ENCODE measurements around the gene SCT.
A peak's percentile ranks its signal among the peaks of the same experiment; 100 is the strongest.
"Not testable (repeated sequence)": the region's sequence is repeated elsewhere in the genome, so short reads cannot be mapped to it uniquely, and the experiment has no call there.

Gene SCT

GRCh38 chr11:626475-627307 is at the start of gene SCT:
Gene SCT, minus strand, starts transcription at chr11:627181. Its CDS starts 38 bp downstream, at chr11:627143.
- DNase-seq: no peak

GRCh38 chr11:674406-674805 is 47.4 kb upstream of the SCT start:
- peak in 1 of 14 donors; percentile 81 for DNase-seq

GRCh38 chr11:673866-674265 is 46.9 kb upstream of the SCT start:
- DNase-seq: peak in 1 of 14 donors; percentile 72

- DNase-seq: peak in 3 of 14 donors; percentile 32 to 82 (median 46)
Observed at GRCh38 chr11:665704-666281, 38.8 kb upstream of the SCT start.

GRCh38 chr11:665062-665703 is 38.2 kb upstream of the SCT start:
- DNase-seq: no peak

- peak in 7 of 14 donors; percentile 11 to 68 (median 31) for DNase-seq
Observed at GRCh38 chr11:662689-663274, 35.8 kb upstream of the SCT start.

GRCh38 chr11:660681-661444 is 33.9 kb upstream of the SCT start:
- DNase-seq: peak in 1 of 14 donors; percentile 54

- DNase-seq: no peak
Observed at GRCh38 chr11:660281-660680, 33.3 kb upstream of the SCT start.

GRCh38 chr11:659532-660085 is 32.6 kb upstream of the SCT start:
- no peak for DNase-seq

GRCh38 chr11:657691-658126 is 30.7 kb upstream of the SCT start:
- DNase-seq: no peak

GRCh38 chr11:656866-657265 is 29.9 kb upstream of the SCT start:
- no peak for DNase-seq

GRCh38 chr11:656426-656825 is 29.4 kb upstream of the SCT start:
- DNase-seq: no peak

GRCh38 chr11:655036-655726 is 28.2 kb upstream of the SCT start:
- no peak for DNase-seq

GRCh38 chr11:654444-654843 is 27.5 kb upstream of the SCT start:
- DNase-seq: not testable (repeated sequence)

GRCh38 chr11:653837-654236 is 26.9 kb upstream of the SCT start:
- DNase-seq: no peak

GRCh38 chr11:653136-653535 is 26.2 kb upstream of the SCT start:
- DNase-seq: not testable (repeated sequence)

- no peak for DNase-seq
Observed at GRCh38 chr11:650482-650881, 23.5 kb upstream of the SCT start.

GRCh38 chr11:647672-648158 is 20.7 kb upstream of the SCT start:
- DNase-seq: not testable (repeated sequence)

- no peak for DNase-seq
Observed at GRCh38 chr11:646214-646613, 19.2 kb upstream of the SCT start.

- no peak for DNase-seq
Observed at GRCh38 chr11:645536-645935, 18.6 kb upstream of the SCT start.
